Activated CD4-positive, CD25-positive, alpha-beta regulatory T cell treated with anti-CD3 and anti-CD28 coated beads, Interleukin-2, amount 50 U/mL, for 16 hours (primary cell): ENCODE results near the gene ABAT.
A peak's percentile ranks its signal among the peaks of the same experiment; 100 is the strongest.
"Not testable (repeated sequence)": the region's sequence is repeated elsewhere in the genome, so short reads cannot be mapped to it uniquely, and the experiment has no call there.

Experiments
- DNase-seq: peaks from one replicate; pipeline ENCODE4 v3.0.0-alpha.2; 2020; ENCODE audit warnings: low read depth, low spot score

The ABAT gene

DNA sequence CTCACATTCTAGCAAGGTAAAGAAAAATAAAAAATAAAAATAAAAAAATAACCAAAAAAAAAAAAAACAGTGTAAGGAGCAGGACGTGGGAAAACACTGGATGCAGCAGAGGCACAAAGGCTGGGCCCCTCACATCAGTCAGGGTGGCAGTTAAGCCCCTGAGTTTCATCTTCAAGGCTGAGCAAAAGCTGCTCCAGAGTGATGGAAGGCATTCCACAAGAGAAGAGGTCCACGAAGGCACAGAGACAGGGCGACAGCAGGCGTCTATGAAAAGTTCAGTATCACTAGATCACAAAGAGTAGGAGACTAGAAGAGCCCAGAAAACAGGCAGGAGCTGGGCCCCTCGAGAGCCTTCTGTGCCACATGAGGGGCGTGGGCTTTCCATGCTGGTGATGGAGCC lies 111.0 kb downstream of the ABAT start:
- no peak for DNase-seq

DNA sequence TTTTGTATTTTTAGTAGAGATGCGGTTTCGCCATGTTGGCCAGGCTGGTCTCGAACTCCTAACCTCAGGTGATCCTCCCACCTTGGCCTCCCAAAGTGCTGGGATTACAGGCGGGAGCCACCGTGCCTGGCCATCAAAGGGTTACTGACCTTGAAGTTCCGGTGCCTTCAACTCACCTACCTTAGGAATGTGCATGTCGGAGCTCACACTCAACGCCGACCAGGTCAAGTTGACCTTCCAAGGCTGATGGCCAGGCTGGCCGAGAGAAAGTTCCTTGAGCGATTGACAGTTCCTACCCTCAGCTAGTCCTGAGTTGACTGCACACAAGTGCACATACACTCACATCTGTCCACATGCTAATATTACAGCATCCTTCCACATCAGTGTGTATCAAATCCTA lies 111.9 kb downstream of the ABAT start:
- not testable (repeated sequence) for DNase-seq

DNA sequence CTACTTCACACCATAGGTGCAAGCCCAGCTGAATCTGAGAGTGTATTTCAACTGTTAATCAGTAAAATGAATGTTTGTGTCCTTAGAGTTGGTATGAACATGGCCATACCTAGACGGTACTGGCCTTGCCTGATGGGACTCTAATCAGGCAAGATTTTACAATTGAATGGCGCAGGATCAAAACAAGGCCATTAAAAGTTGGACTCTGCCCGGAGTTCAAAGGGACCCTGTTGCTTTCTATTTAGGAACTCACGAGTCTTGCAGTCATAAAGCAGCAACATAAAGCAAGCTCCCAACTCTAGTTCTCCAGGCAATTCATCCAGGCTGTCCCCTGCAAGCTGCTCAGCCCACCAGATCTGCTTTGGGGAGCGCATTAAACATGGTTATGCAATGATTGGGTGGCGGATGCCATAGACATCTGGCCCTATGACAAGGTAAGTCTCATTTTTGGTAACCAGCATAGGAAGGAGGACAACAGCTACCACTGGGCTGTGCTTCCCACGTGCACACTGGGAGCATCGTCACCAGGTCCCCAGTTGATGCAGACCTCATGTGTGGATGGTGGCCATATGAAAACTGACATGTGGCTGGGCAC lies 114.3 kb downstream of the ABAT start:
- no peak for DNase-seq

GRCh38 chr16:8795091-8795490 lies 120.7 kb downstream of the ABAT start:
- DNase-seq: no peak

- no peak for DNase-seq
Measured at GRCh38 chr16:8795818-8796217, 121.4 kb downstream of the ABAT start.

DNA sequence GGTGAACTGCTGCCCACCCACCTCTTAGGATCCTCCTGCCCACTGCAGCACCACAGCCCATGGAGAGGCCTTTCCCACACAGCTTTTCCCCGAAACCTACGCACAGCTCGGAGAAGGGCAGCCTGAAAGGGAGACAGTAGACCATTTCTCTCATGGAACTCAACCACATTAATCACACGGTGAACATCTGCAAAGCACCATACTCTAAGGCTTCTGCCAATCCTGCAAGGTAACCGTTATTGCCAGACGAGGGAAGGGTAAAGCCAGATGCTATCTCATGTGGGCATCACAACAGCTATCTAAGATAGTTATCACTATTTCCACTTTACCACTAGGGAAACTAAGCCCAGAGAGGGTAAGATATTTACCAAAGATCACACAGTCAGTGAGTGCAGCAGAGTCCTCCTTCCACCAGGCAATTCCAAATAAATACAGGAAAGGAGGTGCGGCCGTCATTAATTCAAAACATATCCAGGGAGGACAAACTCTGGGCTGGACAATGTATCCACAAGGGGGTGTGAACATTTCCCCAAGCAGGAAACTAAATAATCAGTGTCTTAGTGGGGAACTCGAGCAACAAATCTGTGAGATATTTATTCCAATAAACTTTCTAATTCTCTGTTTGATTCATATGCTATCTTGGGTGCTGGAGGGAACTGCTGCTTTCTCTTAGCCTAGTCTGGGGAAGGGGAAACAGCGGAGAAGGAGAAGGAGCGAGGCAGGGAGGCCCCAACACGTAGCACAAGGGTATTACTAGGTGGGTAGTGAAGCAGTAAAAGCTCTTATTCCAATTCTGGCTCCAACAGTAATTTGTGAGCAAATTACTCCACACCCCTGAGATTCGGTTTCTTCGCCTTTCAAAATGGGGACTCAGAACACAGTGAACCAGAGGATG lies 122.3 kb downstream of the ABAT start:
- DNase-seq: no peak

DNA sequence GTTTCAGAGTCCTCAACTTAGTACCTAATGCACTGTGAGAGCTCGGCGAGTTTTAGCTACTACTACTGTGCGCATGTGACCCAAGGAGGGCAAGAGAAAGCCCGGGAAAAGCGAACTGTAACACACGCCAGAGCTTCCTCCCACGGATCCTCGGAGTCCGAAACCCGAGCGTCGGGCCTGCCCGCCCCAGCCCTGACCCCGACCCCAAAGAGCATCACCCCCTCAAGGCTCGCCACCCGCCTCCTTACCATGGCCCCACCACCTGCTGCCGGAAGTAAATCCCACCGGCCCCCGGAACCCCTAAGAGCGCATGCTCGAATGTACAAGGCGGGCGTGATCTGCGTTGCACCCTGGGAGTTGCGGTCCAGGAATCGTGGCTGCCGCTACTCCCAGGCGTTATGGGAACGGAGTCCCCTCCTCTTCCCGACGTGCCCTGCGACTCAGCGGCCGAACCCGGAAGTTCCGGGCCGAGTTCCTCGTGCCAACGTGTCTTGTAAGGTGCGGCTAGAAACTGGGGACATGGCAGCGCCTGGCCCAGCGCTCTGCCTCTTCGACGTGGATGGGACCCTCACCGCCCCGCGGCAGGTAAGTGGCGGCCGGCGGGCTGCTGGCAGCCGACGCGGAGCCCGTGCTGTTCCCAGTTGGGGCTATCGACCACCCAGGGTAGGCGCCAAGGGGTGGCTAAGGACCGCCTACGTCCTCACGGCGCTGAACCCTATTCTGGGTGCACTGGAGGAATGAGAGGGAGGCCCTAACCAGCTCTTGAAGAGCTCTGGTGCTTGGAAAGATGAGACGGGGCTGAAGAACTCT lies 123.2 kb downstream of the ABAT start, which contains the start of the genes PMM2 and TMEM186:
Gene PMM2 (plus strand): TSS at position 476 of the 810 bp plus-strand sequence. CDS start 44 bp downstream, at position 520.
Gene TMEM186 (minus strand): TSS at position 276 of the 810 bp plus-strand sequence. CDS start 25 bp downstream, at position 251.
- DNase-seq: peak; percentile 93

DNA sequence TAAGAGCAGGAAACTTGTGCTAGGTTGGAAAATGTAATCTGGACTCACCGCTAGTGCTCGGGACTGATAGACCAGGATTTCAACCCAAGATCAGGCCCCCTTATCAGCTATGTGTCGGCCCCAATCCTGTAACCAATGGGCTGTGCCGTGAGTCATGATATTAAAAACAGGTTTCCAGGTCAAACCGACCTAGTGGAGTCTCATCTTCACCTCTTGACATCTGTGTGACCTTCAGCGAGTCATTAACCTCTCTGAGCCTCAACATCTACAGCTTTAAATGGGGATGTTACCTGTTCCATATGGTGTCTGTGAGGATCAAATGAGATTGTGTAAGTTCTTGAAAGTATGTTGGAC lies 123.7 kb downstream of the ABAT start:
- no peak for DNase-seq

- DNase-seq: no peak
Measured at GRCh38 chr16:8798535-8799157, 124.2 kb downstream of the ABAT start.

DNA sequence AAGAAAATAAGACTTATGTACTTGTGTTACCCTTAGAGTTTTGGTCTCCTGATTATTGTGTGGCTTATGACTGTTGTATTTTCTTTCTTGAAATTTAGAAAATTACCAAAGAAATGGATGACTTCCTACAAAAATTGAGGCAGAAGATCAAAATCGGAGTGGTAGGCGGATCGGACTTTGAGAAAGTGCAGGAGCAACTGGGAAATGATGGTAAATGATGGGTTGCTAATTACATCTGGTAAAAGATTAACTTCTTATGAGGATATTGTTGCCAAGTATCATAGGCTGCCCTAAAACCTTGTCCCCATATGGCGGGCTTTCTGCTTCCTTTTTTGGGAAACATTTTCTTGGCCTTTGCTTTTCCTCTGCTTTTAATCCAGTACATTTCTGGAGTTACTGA lies 127.3 kb downstream of the ABAT start:
- no peak for DNase-seq

DNA sequence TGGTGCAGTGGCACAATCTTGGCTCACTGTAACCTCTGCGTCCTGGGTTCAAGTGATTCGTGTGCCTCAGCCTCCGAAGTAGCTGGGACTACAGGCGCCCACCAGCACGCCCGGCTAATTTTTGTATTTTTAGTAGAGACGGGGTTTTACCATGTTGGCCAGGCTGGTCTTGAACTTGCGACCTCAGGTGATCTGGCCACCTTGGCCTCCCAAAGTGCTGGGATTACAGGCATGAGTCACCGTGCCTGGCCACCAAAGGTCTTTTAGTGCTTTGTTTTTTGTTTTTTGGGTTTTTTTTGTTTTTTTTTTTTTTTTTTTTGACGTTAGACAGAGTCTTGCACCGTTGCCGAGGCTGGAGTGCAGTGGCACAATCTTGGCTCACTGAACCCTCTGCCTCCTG lies 129.3 kb downstream of the ABAT start:
- not testable (repeated sequence) for DNase-seq

DNA sequence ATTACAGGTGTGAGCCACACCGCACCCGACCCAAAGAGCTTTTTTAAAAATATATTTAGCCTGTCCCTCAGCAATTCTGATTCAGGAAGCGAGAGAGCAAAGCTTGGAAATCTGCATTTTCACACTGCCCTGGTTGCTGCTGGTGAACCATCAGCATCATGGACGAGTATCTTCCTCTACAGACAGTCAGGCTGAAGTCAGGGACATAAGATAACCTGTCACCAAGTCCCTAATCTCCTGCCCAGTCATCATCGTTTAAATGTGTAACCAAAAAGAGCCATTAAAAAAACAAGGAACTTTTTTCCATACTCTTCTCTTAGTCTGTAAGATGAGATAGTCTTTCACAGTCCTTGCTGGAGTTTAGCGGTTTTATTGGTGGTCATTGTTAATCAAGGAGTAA lies 129.9 kb downstream of the ABAT start:
- no peak for DNase-seq

GRCh38 chr16:8806272-8806983 lies 132.0 kb downstream of the ABAT start:
- DNase-seq: no peak

DNA sequence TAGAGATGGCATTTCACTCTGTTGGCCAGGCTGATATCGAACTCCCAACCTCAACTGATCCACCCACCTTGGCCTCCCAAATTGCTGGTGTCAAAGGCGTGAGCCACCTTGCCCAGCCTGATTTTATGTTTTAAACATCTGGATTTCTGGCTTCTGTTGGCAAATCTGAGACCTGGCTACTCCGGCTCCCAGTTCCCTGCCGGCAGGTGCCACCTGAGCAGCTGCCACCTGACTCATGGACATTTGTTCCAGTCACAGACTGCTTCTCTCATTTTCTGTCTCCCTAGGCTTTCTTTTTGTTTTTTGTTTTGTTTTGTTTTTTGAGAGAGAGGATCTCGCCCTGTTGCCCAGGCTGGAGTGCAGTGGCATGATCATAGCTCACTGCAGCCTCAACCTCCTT lies 132.8 kb downstream of the ABAT start:
- DNase-seq: no peak

DNA sequence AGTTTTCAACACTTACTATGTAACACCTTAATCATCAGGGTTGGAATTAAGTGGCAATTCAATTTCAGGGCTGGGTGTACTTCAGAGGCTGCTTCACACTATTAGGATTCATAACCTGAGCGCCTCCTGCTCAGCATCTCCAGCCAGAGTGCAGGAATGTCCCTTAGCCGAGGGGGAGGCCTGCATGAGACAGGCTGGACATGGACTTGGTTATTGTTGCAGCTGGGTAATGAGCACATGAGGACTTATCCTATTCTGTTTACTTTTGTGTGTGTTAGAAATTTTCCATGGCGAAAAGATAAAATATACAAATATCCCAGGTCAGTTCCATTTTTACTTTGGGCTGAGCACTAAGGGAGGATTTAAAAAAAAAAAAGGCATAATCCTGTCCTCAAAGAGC lies 133.6 kb downstream of the ABAT start:
- no peak for DNase-seq

DNA sequence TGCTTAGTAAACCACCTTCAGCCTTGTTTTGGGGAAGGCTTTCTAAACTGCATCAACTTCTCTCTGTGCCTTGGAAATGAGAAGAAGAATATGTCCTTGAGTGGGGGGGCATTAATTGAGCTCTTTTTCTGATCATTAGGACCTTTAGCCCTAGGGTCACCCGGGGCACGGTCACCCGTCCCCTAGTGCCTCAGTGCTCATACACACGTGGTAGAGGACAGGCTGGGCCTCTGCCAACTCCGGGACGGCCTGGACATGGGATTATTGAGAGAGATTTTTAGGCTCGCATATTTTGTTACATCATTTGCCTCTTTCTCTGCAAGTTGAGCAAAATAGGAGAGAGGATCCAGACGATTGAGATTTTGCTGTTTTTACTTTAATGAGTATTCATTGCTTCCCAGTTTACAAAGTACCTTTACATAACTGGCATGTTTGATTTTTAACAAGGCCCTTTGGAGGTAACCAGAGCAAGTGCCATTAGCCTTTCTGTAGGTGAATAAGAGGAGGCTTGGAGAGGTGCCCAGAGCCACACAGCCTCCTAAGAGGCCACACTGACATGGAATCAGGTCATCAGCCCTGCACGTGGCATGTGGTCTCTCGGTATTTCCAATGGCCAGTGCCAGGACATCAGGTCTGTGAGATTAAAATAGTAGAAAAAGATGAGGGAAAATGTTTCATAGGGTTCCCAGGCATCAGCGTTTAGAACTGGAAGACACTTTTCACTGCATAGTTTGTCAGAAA lies 134.4 kb downstream of the ABAT start:
- DNase-seq: no peak

- no peak for DNase-seq
Measured at GRCh38 chr16:8812162-8812843, 137.9 kb downstream of the ABAT start.

DNA sequence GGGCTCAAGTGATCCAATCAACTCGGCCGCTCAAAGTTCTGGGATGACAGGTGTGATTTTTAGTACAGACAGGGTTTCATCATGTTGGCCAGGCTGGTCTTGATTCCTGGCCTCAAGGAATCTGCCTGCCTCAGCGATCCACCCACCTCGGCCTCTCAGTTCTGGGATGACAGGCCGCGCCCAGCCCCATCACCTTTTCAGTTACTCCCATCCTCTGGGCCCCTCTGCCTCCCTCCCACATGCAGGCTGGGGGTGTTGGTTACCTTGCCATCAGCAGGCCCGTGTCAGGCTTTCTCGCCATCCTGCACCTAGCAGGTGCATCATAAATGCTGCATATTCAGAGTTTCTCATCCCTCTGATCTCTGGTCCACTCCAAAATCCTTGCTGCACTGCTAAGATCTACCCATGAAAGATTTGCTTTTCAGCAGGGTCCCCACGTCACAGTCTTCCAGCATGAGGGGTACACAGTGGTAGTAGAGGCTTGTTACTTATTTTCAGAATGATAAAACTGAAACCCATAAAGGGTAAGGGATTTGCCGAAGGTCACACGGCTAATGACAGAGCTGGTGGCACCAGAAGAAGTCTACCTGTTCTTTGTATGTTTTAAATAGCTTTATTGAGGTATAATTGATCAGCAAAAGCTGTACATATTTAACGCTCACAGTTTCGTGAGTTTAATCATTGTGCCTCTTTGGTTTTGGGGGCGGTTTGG lies 139.8 kb downstream of the ABAT start:
- no peak for DNase-seq

DNA sequence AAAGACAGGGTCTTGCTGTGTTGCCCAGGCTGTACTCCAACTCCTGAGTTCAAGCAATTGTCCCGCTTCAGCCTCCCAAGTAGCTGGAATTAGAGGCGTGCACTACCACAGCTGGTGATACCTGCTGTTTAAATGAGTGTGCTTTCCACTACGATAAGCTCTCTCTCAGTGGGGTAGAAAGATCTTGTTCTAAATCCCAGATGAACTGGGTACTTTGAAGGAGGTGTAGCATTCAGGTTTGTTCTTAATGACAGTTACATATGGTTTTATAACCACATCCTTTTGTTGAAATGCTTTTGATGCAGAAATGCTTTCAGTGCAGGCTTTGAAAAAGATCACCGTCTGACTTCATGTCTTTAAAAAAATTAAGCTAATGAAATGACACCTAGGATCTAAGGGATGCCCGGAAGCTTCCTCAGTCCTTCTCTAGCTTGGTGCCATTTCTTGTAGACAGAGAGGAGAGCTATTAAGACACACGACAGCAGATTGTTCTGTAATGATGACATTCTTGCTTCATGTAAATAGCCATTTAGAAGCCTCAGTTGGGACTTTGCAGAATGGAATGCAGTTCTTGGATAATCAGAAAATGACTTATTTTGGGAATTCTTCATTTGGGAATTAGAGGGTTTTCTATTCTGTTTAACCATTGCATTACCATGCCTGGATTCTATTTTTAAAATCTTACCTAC lies 142.7 kb downstream of the ABAT start:
- DNase-seq: no peak
